ENCODE measurements around the gene OPN3. TPM values are rescaled to one million over a fixed set of nuclear protein-coding genes. Genes with fewer than 3 reads are reported as not detected.

The OPN3 gene
- total and polyA plus RNA-seq, 2 of the 4 experiments (the other 2 are of a cell fraction), result 16.4 to 21.9 TPM

- no peak for ATAC-seq (ENCODE audit: low read depth)
- DNase-seq, result no peak
- Histone ChIP-seq H3K4ac (ENCODE audit: low read depth, low read length) (no peak overlapping the region), H2AFZ (replicated peaks; ENCODE audit: low read length, poor library complexity) (no peak overlapping the region), H3K79me1 (ENCODE audit: low read depth in 1 of 2, low read length in 2 of 2) (0 out of 4 replicates have a peak, but pooled peaks cover under 1 to 3% of the 10 kb centered on the region in 2 experiments), H3K9ac (ENCODE audit: low read depth, low read length) (no peak overlapping the region), H3K27me3 (ENCODE audit: control insufficient read depth, insufficient read depth, low read length) (no peaks in the 10 kb centered on the region), H3K9me3 (ENCODE audit: control insufficient read depth, insufficient read depth, low read length) (no peaks in the 10 kb centered on the region), H2AK9ac (replicated peaks; ENCODE audit: low read depth, low read length, poor library complexity) (no peak overlapping the region), H3K4me3 (ENCODE audit: insufficient read depth, low read depth, low read length) (no peak overlapping the region), H4K8ac (ENCODE audit: low read depth in 2 of 2, low read length in 2 of 2) (no peak overlapping the region), H3K27ac (ENCODE audit: insufficient read depth, low read length) (no peak overlapping the region), H3K23ac (ENCODE audit: low read depth, low read length) (no peak overlapping the region), H3K14ac (replicated peaks; ENCODE audit: low read depth, low read length) (no peak overlapping the region), H2AK5ac (ENCODE audit: low read depth, low read length) (no peak overlapping the region), H3K4me1 (ENCODE audit: control insufficient read depth, insufficient read depth, low read length) (peaks cover 10% of the 10 kb centered on the region), H3K18ac (ENCODE audit: low read depth, low read length) (no peak overlapping the region), H3K36me3 (ENCODE audit: control insufficient read depth, insufficient read depth, low read length) (peaks cover 3% of the 10 kb centered on the region; the same call in 1 of the 2 replicates), H2BK20ac (ENCODE audit: low read depth, low read length) (no peak overlapping the region), H4K5ac (ENCODE audit: low read depth, low read length) (no peak overlapping the region), H2BK120ac (ENCODE audit: low read depth, low read length) (no peak overlapping the region), H4K20me1 (ENCODE audit: insufficient read depth, low read length) (no peaks in the 10 kb centered on the region), H2BK5ac (ENCODE audit: low read depth, low read length, poor library complexity, severe bottlenecking) (no peak overlapping the region), H4K91ac (ENCODE audit: insufficient read depth, low read depth, low read length) (no peak overlapping the region), H3K56ac (ENCODE audit: extremely low read depth, insufficient read depth, low read length) (no peak overlapping the region), H3K4me2 (ENCODE audit: low read depth, low read length) (no peak overlapping the region), H3K9me1 (ENCODE audit: insufficient read depth, low read length) (no peaks in the 10 kb centered on the region; the same call in 1 of the 2 replicates), H2BK15ac (ENCODE audit: low read depth, low read length) (no peak overlapping the region)
- ChIA-PET CTCF (interaction anchor here (0.6 to 0.8 kb wide), 2 partner anchors 20 to 221 kb away, joined by 3 read pairs; no protein-coding TSS in a partner anchor), POLR2A (ENCODE audit: unreplicated experiment) (no interaction called here)
- WGBS, 2 experiments (ENCODE audit: extremely low coverage in 2 of 2, insufficient read length in 1 of 2), result no CpG with 5 or more reads among the region's 5 CpGs
- intact Hi-C loops (cut with micrococcal nuclease), result no loop called here
- no TSS peak for BruUV-seq (replicated peaks)
- in situ Hi-C loops (cut with MboI; ENCODE audit: low sequenced_read_pairs), result loop anchor here (25.0 kb wide), 1 partner anchor 1706 kb away; no protein-coding TSS in a partner anchor
- dilution Hi-C loops (cut with HindIII; ENCODE audit: low sequenced_read_pairs, unreplicated experiment), result no loop called here
- TF ChIP-seq CTCF (conservative IDR thresholded peaks at IDR 0.05; ENCODE audit: low read depth, low read length) (no peak), USF2 (IDR thresholded peaks at IDR 0.05; ENCODE audit: low read depth, low read length) (no peak), MAZ (IDR thresholded peaks at IDR 0.05; ENCODE audit: borderline replicate concordance, low read depth, low read length) (no peak), RCOR1 (IDR thresholded peaks at IDR 0.05; ENCODE audit: insufficient replicate concordance, low read length) (no peak), BHLHE40 (IDR thresholded peaks at IDR 0.05; ENCODE audit: low read depth, low read length) (no peak), NFE2L2 (IDR thresholded peaks at IDR 0.05; ENCODE audit: low read depth, low read length) (no peak), RFX5 (IDR thresholded peaks at IDR 0.05; ENCODE audit: low read depth, low read length) (no peak), FOS (IDR thresholded peaks at IDR 0.05; ENCODE audit: low read depth, low read length) (no peak), SMC3 (IDR thresholded peaks at IDR 0.05; ENCODE audit: low read depth, low read length) (no peak), POLR2A (IDR thresholded peaks at IDR 0.05; ENCODE audit: low read depth, low read length) (no peak)
Measured at GRCh38 chr1:241606544-241606943, 33.6 kb downstream of the OPN3 start.

Measured in IMR-90 (cell line).